Brain microvascular endothelial cell (primary cell): ENCODE data around the gene HCFC1R1.
A peak's percentile ranks its signal among the peaks of the same experiment; 100 is the strongest.

ENCODE experiments used
- DNase-seq: peaks from one replicate; pipeline ENCODE4 v3.0.0-alpha.2; 2020
- H3K27ac ChIP-seq: fragments of 250-450 bp; sonication (Bioruptor Pico); 2 replicates; pipeline ENCODE4 v1.5.1; 2020; ENCODE audit warnings: mild to moderate bottlenecking, moderate library complexity
- H3K27me3 ChIP-seq: fragments of 250-450 bp; sonication (Bioruptor Pico); replicated peaks from 2 replicates; pipeline ENCODE4 v1.5.1; 2020; ENCODE audit warnings: mild to moderate bottlenecking
- H3K36me3 ChIP-seq: fragments of 250-450 bp; sonication (Bioruptor Pico); replicated peaks from 2 replicates; pipeline ENCODE4 v1.5.1; 2020; ENCODE audit warnings: mild to moderate bottlenecking
- H3K4me3 ChIP-seq: 2 replicates; pipeline ENCODE4 v1.5.1; 2011; ENCODE audit warnings: low read depth, mild to moderate bottlenecking, control low read depth, low read length, moderate library complexity
- in situ Hi-C: cut with HindIII; loops from 2 replicates; pipeline ENCODE4 v1.10.0; 2017; ENCODE audit warnings: low sequenced_read_pairs, low pct_ligation_motif_present
- TF ChIP-seq, protein P1 (sequence below): IDR thresholded peaks from 2 replicates; pipeline ENCODE4 v1.5.1; 2011; ENCODE audit warnings: low read depth, mild to moderate bottlenecking, moderate library complexity, low read length, control low read depth, inconsistent platforms; ENCODE audit errors: missing control alignments

HCFC1R1 gene

GRCh38 chr16:3017794-3018506 is 5.8 kb downstream of the HCFC1R1 start, which contains the start of gene CLDN6:
TSS of gene CLDN6 (minus strand) at chr16:3018183. CDS start at chr16:3016021, 2,162 bp downstream.
- TF ChIP-seq, protein P1, sequence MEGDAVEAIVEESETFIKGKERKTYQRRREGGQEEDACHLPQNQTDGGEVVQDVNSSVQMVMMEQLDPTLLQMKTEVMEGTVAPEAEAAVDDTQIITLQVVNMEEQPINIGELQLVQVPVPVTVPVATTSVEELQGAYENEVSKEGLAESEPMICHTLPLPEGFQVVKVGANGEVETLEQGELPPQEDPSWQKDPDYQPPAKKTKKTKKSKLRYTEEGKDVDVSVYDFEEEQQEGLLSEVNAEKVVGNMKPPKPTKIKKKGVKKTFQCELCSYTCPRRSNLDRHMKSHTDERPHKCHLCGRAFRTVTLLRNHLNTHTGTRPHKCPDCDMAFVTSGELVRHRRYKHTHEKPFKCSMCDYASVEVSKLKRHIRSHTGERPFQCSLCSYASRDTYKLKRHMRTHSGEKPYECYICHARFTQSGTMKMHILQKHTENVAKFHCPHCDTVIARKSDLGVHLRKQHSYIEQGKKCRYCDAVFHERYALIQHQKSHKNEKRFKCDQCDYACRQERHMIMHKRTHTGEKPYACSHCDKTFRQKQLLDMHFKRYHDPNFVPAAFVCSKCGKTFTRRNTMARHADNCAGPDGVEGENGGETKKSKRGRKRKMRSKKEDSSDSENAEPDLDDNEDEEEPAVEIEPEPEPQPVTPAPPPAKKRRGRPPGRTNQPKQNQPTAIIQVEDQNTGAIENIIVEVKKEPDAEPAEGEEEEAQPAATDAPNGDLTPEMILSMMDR = peak; percentile 61
- Histone ChIP-seq H3K27me3 (peaks cover 14% of the 10 kb centered on the region), H3K4me3 (no peak within 1 kb of the TSS), H3K36me3 (peaks cover 9% of the 10 kb centered on the region), H3K27ac (no peak within 1 kb of the TSS)
- in situ Hi-C loops = no loop called here
- no peak for DNase-seq

- no peak for DNase-seq
- Histone ChIP-seq H3K36me3 (peaks cover 4% of the 10 kb centered on the region), H3K27me3 (peaks cover 20% of the 10 kb centered on the region), H3K27ac (no peak overlapping the region), H3K4me3 (no peak overlapping the region)
- TF ChIP-seq, protein P1 = no peak
- in situ Hi-C loops = no loop called here
Observed at GRCh38 chr16:3017344-3017743, 6.4 kb downstream of the HCFC1R1 start.

- Histone ChIP-seq H3K27me3 (peaks cover 32% of the 10 kb centered on the region), H3K36me3 (no peaks in the 10 kb centered on the region), H3K27ac (no peak overlapping the region), H3K4me3 (no peak overlapping the region)
- DNase-seq = no peak
- TF ChIP-seq, protein P1 = no peak
- in situ Hi-C loops = no loop called here
Observed at GRCh38 chr16:3015865-3016521, 7.7 kb downstream of the HCFC1R1 start.

DNA sequence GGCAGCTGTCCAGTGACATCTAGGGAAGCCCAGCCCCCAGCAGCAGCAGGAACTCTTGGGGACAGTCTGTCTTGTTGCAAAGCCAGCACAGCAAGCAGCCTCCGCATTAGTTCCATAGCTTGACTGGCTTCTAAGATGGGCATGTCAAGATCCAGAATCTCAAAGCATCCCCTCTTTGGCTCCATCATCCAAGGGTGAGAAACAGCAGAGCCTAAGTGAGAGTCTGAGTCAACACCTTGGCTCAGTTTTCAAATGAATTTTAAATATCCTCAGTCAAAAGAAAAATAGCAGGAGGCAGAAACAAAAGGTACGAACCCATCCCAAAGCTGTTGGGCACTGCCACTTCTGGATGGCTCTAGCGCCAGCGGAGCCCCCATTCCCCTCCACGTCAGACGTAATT is 8.8 kb downstream of the HCFC1R1 start:
- in situ Hi-C loops = no loop called here
- Histone ChIP-seq H3K27me3 (peaks cover 33% of the 10 kb centered on the region), H3K4me3 (no peak overlapping the region), H3K36me3 (no peaks in the 10 kb centered on the region), H3K27ac (no peak overlapping the region)
- DNase-seq = no peak
- TF ChIP-seq, protein P1 = no peak

DNA sequence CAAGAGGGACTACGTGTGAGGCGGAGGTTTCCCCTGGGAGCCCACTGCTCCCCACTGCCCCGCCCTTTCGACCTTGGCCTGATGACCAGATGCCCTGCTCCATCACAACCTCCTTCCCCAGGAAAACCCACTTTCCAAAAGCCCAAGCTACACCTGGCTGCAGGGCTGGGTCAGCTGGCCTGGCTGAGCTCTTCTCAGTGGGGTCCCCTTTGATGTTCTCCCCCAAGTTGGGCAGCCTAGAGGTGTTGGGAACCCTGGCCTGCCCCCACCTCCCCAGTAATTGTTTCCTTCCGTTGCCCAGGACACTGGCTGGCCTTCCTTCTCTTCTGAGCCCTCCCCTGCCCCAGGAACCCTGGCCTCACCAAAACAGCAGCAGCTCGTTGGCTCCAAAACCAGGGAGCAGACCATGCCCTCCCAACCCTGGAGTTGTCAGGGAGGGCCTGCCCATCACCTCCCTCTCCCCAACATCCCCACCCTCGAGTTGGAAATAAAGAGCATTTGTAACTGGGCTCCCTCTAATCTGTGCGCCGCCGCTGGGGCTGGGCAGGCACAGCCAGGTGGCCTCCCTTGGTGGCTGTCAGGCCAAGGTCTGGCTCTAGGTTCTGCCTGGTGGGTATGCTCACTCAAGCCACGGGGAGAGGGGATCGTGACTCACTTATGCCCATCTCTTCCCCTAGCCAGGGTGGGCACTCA is 9.6 kb downstream of the HCFC1R1 start:
- H3K27me3 ChIP-seq = peaks cover 36% of the 10 kb centered on the region
- TF ChIP-seq, protein P1 = no peak
- H3K27ac ChIP-seq = no peak overlapping the region
- H3K4me3 ChIP-seq = no peak overlapping the region
- H3K36me3 ChIP-seq = no peaks in the 10 kb centered on the region
- no peak for DNase-seq
- in situ Hi-C loops = no loop called here
